GM10248 (cell line): ENCODE results near the gene TUBA1C.
"Not testable (repeated sequence)": the region's sequence is repeated elsewhere in the genome, so short reads cannot be mapped to it uniquely, and the experiment has no call there.

ENCODE experiments used
- CTCF ChIA-PET: fragments of 300-600 bp; sonication (Branson Sonifier 250); formaldehyde crosslinking; extraction: SDS; loops from one replicate; lab custom pipeline; 2021; ENCODE audit warnings: antibody characterized with exemption; lab: Yijun Ruan, JAX
- POLR2A ChIA-PET: fragments of 350-650 bp; sonication (Branson Sonifier 250); formaldehyde crosslinking; extraction: SDS; loops from one replicate; lab custom pipeline; 2020; ENCODE audit warnings: antibody characterized with exemption; lab: Yijun Ruan, JAX
- DNase-seq: peaks from one replicate; pipeline ENCODE4 v3.0.0; 2012; ENCODE audit errors: extremely low spot score
- TF ChIP-seq, protein P1 (sequence below): IDR thresholded peaks from 2 replicates; pipeline ENCODE4 v1.5.1; 2012; ENCODE audit warnings: mild to moderate bottlenecking, low read depth; ENCODE audit errors: extremely low read depth, missing control alignments, control extremely low read depth

Gene TUBA1C

DNA sequence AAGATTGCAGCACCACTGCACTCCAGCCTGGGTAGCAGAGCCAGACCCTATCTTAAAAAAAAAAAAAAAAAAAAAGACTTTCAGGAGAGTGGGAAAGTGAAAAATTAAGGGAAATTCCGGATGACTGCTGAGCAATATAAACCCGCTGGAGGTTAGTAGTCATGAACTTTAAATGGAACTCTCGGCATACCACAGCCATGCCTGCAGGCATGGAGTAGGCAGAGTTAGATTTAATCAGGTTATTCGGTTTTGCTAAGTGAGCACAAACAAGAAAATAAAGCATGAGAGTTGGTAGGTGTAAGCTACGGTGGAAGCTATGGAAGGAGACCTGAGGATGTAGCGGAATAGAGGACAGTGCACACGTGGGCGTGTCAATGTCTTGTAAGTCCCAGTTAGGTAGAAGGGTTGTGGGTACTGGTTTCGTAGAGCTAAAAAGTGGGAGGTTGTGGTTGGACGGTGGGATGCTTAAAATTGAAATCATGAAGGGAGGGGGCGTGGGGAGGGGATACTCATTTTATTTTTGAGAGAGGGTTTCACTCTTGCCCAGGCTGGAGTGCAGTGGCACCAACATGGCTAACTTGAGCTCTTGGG, 11.8 kb upstream of the TUBA1C start:
- ChIA-PET POLR2A (interaction anchor here (0.7 kb wide), 1 partner anchor 14 kb away, joined by 5 read pairs; no protein-coding TSS in a partner anchor), CTCF (interaction anchor here (1.2 to 2.8 kb wide), 4 partner anchors 10 to 165 kb away, joined by 3 to 12 read pairs (median 4); partner anchors contain the start of gene TUBA1C)
- TF ChIP-seq, protein P1, sequence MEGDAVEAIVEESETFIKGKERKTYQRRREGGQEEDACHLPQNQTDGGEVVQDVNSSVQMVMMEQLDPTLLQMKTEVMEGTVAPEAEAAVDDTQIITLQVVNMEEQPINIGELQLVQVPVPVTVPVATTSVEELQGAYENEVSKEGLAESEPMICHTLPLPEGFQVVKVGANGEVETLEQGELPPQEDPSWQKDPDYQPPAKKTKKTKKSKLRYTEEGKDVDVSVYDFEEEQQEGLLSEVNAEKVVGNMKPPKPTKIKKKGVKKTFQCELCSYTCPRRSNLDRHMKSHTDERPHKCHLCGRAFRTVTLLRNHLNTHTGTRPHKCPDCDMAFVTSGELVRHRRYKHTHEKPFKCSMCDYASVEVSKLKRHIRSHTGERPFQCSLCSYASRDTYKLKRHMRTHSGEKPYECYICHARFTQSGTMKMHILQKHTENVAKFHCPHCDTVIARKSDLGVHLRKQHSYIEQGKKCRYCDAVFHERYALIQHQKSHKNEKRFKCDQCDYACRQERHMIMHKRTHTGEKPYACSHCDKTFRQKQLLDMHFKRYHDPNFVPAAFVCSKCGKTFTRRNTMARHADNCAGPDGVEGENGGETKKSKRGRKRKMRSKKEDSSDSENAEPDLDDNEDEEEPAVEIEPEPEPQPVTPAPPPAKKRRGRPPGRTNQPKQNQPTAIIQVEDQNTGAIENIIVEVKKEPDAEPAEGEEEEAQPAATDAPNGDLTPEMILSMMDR, result no peak
- DNase-seq, result no peak

GRCh38 chr12:49255456-49255855, 9.4 kb upstream of the TUBA1C start:
- ChIA-PET CTCF (interaction anchor here (0.8 to 2.4 kb wide), 4 partner anchors 8 to 31 kb away, joined by 3 to 11 read pairs (median 4); no protein-coding TSS in a partner anchor), POLR2A (interaction anchor here (1.1 kb wide), 1 partner anchor 11 kb away, joined by 3 read pairs; no protein-coding TSS in a partner anchor)
- not testable (repeated sequence) for DNase-seq

DNA sequence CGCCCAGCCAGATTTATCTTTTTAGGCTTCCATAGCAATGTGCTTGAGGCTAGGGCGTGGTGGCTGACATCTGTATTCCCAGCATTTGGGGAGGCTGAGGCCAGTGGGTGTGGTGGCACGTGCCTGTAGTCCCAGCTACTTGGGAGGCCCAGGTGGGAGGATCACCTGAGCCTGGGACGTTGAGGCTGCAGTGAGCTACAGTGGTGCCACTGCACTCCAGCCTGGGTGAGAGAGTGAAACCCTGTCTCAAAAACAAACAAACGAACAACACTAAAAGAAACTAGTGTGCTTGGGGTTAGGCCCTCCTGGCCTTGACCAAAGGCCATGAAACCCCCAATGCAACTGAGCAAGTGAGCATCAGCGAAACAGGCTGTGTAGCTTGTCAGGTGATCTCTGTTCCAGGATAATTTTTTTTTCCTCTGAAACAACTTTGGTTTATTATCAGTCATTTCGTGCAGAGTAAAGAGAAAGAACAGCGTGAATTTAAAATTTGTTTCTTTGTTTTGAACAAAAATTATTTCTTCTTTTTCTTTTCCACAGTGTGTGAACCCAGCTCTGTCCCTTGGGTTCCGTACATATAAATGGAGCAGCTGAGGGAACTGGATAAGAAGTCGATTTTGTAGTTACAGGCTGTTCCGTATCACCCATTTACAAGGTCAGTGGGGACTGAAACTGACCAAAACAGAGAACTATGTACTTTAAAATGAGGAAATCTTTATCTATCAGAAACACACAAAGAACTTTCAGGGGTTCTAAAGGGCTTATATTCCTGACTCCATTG, 8.8 kb upstream of the TUBA1C start:
- TF ChIP-seq, protein P1, result no peak
- ChIA-PET POLR2A (interaction anchor here (1.1 kb wide), 1 partner anchor 12 kb away, joined by 3 read pairs; no protein-coding TSS in a partner anchor), CTCF (interaction anchor here (0.9 to 2.4 kb wide), 3 partner anchors 8 to 32 kb away, joined by 3 to 11 read pairs (median 4); no protein-coding TSS in a partner anchor)
- DNase-seq, result no peak

GRCh38 chr12:49257508-49258184, 7.2 kb upstream of the TUBA1C start:
- POLR2A ChIA-PET, result not testable (repeated sequence)
- CTCF ChIA-PET, result interaction anchor here (0.7 to 1.9 kb wide), 3 partner anchors 13 to 27 kb away, joined by 3 to 4 read pairs (median 4); no protein-coding TSS in a partner anchor

DNA sequence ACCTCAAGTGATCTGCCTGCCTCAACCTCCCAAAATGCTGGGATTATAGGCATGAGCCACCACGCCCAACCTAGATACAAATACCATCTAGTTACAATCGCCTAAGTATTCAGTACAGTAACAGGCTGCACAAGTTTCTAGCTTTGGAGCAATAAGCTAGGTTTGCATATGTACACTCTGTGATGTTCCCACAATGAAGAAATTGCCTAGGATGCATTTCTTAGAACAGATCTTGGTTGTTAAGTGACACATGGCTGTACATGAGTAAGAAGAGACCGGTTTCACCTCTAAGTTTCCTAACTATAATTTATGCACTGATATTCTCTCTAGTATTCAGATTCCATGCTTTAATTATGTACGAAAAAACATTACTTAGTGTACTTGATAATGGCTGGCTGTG, 5.4 kb upstream of the TUBA1C start:
- no peak for DNase-seq
- ChIA-PET CTCF (interaction anchor here (1.3 kb wide), 1 partner anchor 24 kb away, joined by 4 read pairs; no protein-coding TSS in a partner anchor), POLR2A (no interaction called here)
- TF ChIP-seq, protein P1, result no peak

More at GRCh38 chr12:49257508-49258184, 7.2 kb upstream of the TUBA1C start:
- DNase-seq, result not testable (repeated sequence)

GRCh38 chr12:49260166-49260565, 4.7 kb upstream of the TUBA1C start:
- POLR2A ChIA-PET, result interaction anchor here (0.6 kb wide), 1 partner anchor 714 kb away, joined by 3 read pairs; no protein-coding TSS in a partner anchor
- no peak for DNase-seq
- TF ChIP-seq, protein P1, result no peak
- CTCF ChIA-PET, result interaction anchor here (0.9 to 1.4 kb wide), 3 partner anchors 15 to 25 kb away, joined by 3 to 5 read pairs (median 4); no protein-coding TSS in a partner anchor
